ENCODE measurements around the gene ZNF681.
"Not testable (repeated sequence)": the region's sequence is repeated elsewhere in the genome, so short reads cannot be mapped to it uniquely, and the experiment has no call there.

The ZNF681 gene

GRCh38 chr19:23709347-23709746 lies 49.3 kb downstream of the ZNF681 start:
- in situ Hi-C loops (cut with HindIII; ENCODE audit: low pct_unique_long_range_greater_than_20kb, low sequenced_read_pairs), result no loop called here
- DNase-seq (ENCODE audit: low read depth in 1 of 2, low spot score in 1 of 2), result no peak
- TF ChIP-seq JUND (IDR thresholded peaks at IDR 0.05; ENCODE audit: low read depth), result no peak

GRCh38 chr19:23706657-23707056 lies 52.0 kb downstream of the ZNF681 start:
- in situ Hi-C loops (cut with HindIII; ENCODE audit: low pct_unique_long_range_greater_than_20kb, low sequenced_read_pairs), result no loop called here
- TF ChIP-seq JUND (IDR thresholded peaks at IDR 0.05; ENCODE audit: low read depth), result no peak

GRCh38 chr19:23699521-23699860 lies 59.2 kb downstream of the ZNF681 start:
- no peak for TF ChIP-seq JUND (IDR thresholded peaks at IDR 0.05; ENCODE audit: low read depth)
- DNase-seq (ENCODE audit: low read depth in 1 of 2, low spot score in 1 of 2), result peak; percentile 1 to 64
- in situ Hi-C loops (cut with HindIII; ENCODE audit: low pct_unique_long_range_greater_than_20kb, low sequenced_read_pairs), result no loop called here

More at GRCh38 chr19:23706657-23707056, 52.0 kb downstream of the ZNF681 start:
- DNase-seq (ENCODE audit: low read depth in 1 of 2, low spot score in 1 of 2), result no peak

GRCh38 chr19:23698711-23699520 lies 59.8 kb downstream of the ZNF681 start:
- in situ Hi-C loops (cut with HindIII; ENCODE audit: low pct_unique_long_range_greater_than_20kb, low sequenced_read_pairs), result no loop called here
- peak in 1 of 2 experiments; percentile 77 for DNase-seq (ENCODE audit: low read depth in 1 of 2, low spot score in 1 of 2)
- TF ChIP-seq JUND (IDR thresholded peaks at IDR 0.05; ENCODE audit: low read depth), result no peak

GRCh38 chr19:23692937-23693336 lies 65.8 kb downstream of the ZNF681 start:
- in situ Hi-C loops (cut with HindIII; ENCODE audit: low pct_unique_long_range_greater_than_20kb, low sequenced_read_pairs); DNase-seq (ENCODE audit: low read depth in 1 of 2, low spot score in 1 of 2): not testable (repeated sequence)

All from T47D (cell line).